MCF 10A (cell line): ENCODE measurements around the gene SNAP25. TPM values are rescaled to one million over a fixed set of nuclear protein-coding genes. Genes with fewer than 3 reads are reported as not detected.

ENCODE experiments used
- BruUV-seq: library from RNA; stranded (reverse); fragments of 400-500 nt; replicated peaks from 2 replicates; lab custom pipeline; 2021; lab: Mats Ljungman, UMichigan
- CTCF ChIA-PET: fragments of 300-600 bp; sonication (Branson Sonifier 250); formaldehyde crosslinking; extraction: SDS; loops from one replicate; lab custom pipeline; 2021; ENCODE audit warnings: antibody characterized with exemption, inconsistent platforms; lab: Yijun Ruan, JAX
- POLR2A ChIA-PET: fragments of 300-600, 350-650 bp; sonication (Branson Sonifier 250); formaldehyde crosslinking; extraction: SDS; loops from one replicate; lab custom pipeline; 2020; ENCODE audit warnings: antibody characterized with exemption, inconsistent platforms; lab: Yijun Ruan, JAX
- DNase-seq: peaks from one replicate; pipeline ENCODE4 v3.0.0-alpha.2; 2018; ENCODE audit not compliant: unreplicated experiment
- H3K27ac Mint-ChIP-seq: one replicate; pipeline ENCODE4 v1.8.0; 2022; ENCODE audit warnings: mild to moderate bottlenecking, low read depth, mixed read lengths; ENCODE audit not compliant: unreplicated experiment
- H3K27me3 Mint-ChIP-seq: one replicate; pipeline ENCODE4 v1.8.0; 2022; ENCODE audit warnings: mixed read lengths; ENCODE audit not compliant: insufficient read depth, unreplicated experiment
- H3K36me3 Mint-ChIP-seq: one replicate; pipeline ENCODE4 v1.8.0; 2022; ENCODE audit warnings: mild to moderate bottlenecking, moderate library complexity, mixed read lengths; ENCODE audit not compliant: insufficient read depth, unreplicated experiment
- H3K4me1 Mint-ChIP-seq: one replicate; pipeline ENCODE4 v1.8.0; 2022; ENCODE audit warnings: mixed read lengths; ENCODE audit not compliant: insufficient read depth, unreplicated experiment
- H3K4me3 Mint-ChIP-seq: one replicate; pipeline ENCODE4 v1.8.0; 2022; ENCODE audit warnings: mild to moderate bottlenecking, moderate library complexity, mixed read lengths; ENCODE audit not compliant: unreplicated experiment
- H3K9me3 Mint-ChIP-seq: one replicate; pipeline ENCODE4 v1.8.0; 2022; ENCODE audit warnings: mixed read lengths; ENCODE audit not compliant: unreplicated experiment
- CTCF ChIP-seq: fragments of 200-600 bp; IDR thresholded peaks from one replicate; pipeline ENCODE4 v1.8.0; 2022; ENCODE audit warnings: antibody characterized with exemption, mild to moderate bottlenecking; ENCODE audit not compliant: unreplicated experiment
- intact Hi-C: fragments of 100-400 bp; cut with micrococcal nuclease; formaldehyde crosslinking; loops from 2 replicates; pipeline ENCODE4 v1.14.1; 2022
- total RNA-seq: library from RNA; stranded (reverse); gene quantifications from 2 replicates; pipeline ENCODE4 v1.2.3, GENCODE V29; 2022

Gene SNAP25
- total RNA-seq, 1 experiment from 2014 or later: not detected

- no peak for DNase-seq
- intact Hi-C loops: no loop called here
- no TSS peak for BruUV-seq
- no peak overlapping the region for H3K4me3 Mint-ChIP-seq
- H3K9me3 Mint-ChIP-seq: no peaks in the 10 kb centered on the region
- H3K27ac Mint-ChIP-seq: no peak overlapping the region
- no peaks in the 10 kb centered on the region for H3K4me1 Mint-ChIP-seq
- H3K36me3 Mint-ChIP-seq: no peaks in the 10 kb centered on the region
- TF ChIP-seq CTCF: no peak
- ChIA-PET POLR2A (no interaction called here), CTCF (interaction anchor here (0.6 to 0.7 kb wide), 2 partner anchors 235 to 550 kb away, joined by 3 to 4 read pairs; no protein-coding TSS in a partner anchor)
- no peaks in the 10 kb centered on the region for H3K27me3 Mint-ChIP-seq
These were observed 110.9 kb downstream of the SNAP25 start for GRCh38 chr20:10329387-10330005.

- TF ChIP-seq CTCF: no peak
- ChIA-PET POLR2A (no interaction called here), CTCF (interaction anchor here (0.6 kb wide), 1 partner anchor 235 kb away, joined by 4 read pairs; no protein-coding TSS in a partner anchor)
- H3K4me3 Mint-ChIP-seq: no peak overlapping the region
- H3K4me1 Mint-ChIP-seq: no peaks in the 10 kb centered on the region
- no peaks in the 10 kb centered on the region for H3K36me3 Mint-ChIP-seq
- no peaks in the 10 kb centered on the region for H3K27me3 Mint-ChIP-seq
- no TSS peak for BruUV-seq
- intact Hi-C loops: no loop called here
- no peaks in the 10 kb centered on the region for H3K9me3 Mint-ChIP-seq
- no peak for DNase-seq
- no peak overlapping the region for H3K27ac Mint-ChIP-seq
These were observed 111.4 kb downstream of the SNAP25 start for GRCh38 chr20:10330071-10330470.

- TF ChIP-seq CTCF: no peak
- BruUV-seq: no TSS peak
- Mint-ChIP-seq H3K27ac (no peak overlapping the region), H3K27me3 (no peaks in the 10 kb centered on the region), H3K36me3 (no peaks in the 10 kb centered on the region), H3K4me3 (no peak overlapping the region), H3K9me3 (no peaks in the 10 kb centered on the region), H3K4me1 (peaks cover 6% of the 10 kb centered on the region)
- peak; percentile 30 for DNase-seq
- intact Hi-C loops: no loop called here
- ChIA-PET CTCF (interaction anchor here (1.1 kb wide), 1 partner anchor 10 kb away, joined by 3 read pairs; no protein-coding TSS in a partner anchor), POLR2A (no interaction called here)
These were observed 114.2 kb downstream of the SNAP25 start for GRCh38 chr20:10332656-10333415.

GRCh38 chr20:10336959-10337729 is 118.5 kb downstream of the SNAP25 start:
- Mint-ChIP-seq H3K27me3 (no peaks in the 10 kb centered on the region), H3K36me3 (no peaks in the 10 kb centered on the region), H3K4me3 (no peak overlapping the region), H3K9me3 (no peaks in the 10 kb centered on the region), H3K4me1 (peaks cover 6% of the 10 kb centered on the region), H3K27ac (no peak overlapping the region)
- no peak for TF ChIP-seq CTCF
- intact Hi-C loops: no loop called here
- peak; percentile 31 for DNase-seq
- ChIA-PET POLR2A (no interaction called here), CTCF (interaction anchor here (0.7 to 1.9 kb wide), 6 partner anchors 12 to 359 kb away, joined by 3 to 7 read pairs (median 3); no protein-coding TSS in a partner anchor)
- BruUV-seq: no TSS peak
